ENCODE results near the gene SYCP2L. TPM values are rescaled to one million over a fixed set of nuclear protein-coding genes. Genes with fewer than 3 reads are reported as not detected.
"Not testable (repeated sequence)": the region's sequence is repeated elsewhere in the genome, so short reads cannot be mapped to it uniquely, and the experiment has no call there.

SYCP2L gene
- total RNA-seq, 1 donor from 2014 or later = 0.32 TPM

DNA sequence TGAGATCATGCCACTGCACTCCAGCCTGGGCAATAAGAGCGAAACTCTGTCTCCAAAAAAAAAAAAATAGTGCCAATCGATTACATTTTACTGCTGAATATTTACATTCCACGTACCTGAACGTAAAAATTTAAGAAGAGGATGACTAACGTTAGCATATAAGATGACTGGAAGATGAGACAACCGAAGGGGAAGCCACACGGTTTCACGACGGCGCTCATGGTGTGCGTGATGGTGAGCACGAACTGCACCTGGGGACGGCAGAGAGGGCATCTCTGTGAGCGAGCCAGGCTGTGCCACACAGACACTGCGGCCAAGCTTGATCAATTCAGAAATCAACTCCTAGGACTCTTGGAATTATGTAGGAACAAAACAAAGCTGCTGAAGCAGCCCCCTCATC, 102.7 kb downstream of the SYCP2L start:
- no peaks in the 10 kb centered on the region for H3K4me1 ChIP-seq
- intact Hi-C loops (cut with DNase I) = no loop called here
- DNase-seq (ENCODE audit: low spot score in 2 of 2) = no peak

DNA sequence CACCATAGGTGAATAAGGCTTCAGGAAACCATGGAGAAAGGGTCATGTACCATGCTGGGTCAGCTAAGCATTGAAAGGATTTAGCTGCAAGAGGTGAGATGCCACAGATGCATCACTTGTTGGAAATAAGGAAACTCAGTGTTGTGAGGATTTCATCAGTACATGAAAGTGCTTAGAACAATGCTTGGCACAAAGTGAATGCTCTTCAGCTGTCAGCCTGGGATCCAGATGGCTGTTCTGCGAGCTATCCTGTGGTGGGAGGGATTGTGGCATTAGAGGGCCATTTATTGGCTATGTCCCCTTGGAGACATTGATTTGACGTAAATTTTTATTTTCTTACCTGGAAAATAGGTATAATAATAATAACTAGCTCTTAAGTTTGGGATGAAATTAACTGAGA, 104.3 kb downstream of the SYCP2L start:
- DNase-seq (ENCODE audit: low spot score in 2 of 2) = no peak
- Histone ChIP-seq H3K4me1 (no peaks in the 10 kb centered on the region), H3K27ac (no peak overlapping the region), H3K4me3 (no peak overlapping the region), H3K27me3 (no peaks in the 10 kb centered on the region), H3K9me3 (no peaks in the 10 kb centered on the region), H3K36me3 (no peaks in the 10 kb centered on the region)
- intact Hi-C loops (cut with DNase I) = no loop called here
- TF ChIP-seq, protein P1, sequence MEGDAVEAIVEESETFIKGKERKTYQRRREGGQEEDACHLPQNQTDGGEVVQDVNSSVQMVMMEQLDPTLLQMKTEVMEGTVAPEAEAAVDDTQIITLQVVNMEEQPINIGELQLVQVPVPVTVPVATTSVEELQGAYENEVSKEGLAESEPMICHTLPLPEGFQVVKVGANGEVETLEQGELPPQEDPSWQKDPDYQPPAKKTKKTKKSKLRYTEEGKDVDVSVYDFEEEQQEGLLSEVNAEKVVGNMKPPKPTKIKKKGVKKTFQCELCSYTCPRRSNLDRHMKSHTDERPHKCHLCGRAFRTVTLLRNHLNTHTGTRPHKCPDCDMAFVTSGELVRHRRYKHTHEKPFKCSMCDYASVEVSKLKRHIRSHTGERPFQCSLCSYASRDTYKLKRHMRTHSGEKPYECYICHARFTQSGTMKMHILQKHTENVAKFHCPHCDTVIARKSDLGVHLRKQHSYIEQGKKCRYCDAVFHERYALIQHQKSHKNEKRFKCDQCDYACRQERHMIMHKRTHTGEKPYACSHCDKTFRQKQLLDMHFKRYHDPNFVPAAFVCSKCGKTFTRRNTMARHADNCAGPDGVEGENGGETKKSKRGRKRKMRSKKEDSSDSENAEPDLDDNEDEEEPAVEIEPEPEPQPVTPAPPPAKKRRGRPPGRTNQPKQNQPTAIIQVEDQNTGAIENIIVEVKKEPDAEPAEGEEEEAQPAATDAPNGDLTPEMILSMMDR (IDR thresholded peaks at IDR 0.05) = no peak

More for the DNA sequence above, 102.7 kb downstream of the SYCP2L start:
- Histone ChIP-seq H3K36me3 (no peaks in the 10 kb centered on the region), H3K27me3 (no peaks in the 10 kb centered on the region), H3K9me3 (no peaks in the 10 kb centered on the region), H3K4me3 (no peak overlapping the region), H3K27ac (no peak overlapping the region)
- TF ChIP-seq, protein P1 (IDR thresholded peaks at IDR 0.05) = no peak

DNA sequence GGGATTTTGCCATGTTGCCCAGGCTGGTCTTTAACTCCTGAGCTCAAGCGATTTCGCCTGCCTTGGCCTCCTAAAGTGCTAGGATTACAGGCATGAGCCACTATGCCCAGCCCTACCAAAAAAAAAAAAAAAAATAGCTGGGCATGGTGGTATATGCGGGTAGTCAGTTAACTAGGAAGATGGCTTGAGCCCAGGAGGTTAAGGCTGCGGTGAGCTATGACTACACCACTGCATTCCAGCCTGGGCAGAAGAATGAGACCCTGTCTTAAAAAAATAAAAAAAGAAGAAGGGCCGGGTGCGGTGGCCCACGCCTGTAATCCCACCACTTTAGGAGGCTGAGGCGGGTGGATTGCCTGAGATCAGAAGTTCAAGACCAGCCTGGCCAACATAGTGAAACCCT, 107.0 kb downstream of the SYCP2L start:
- Histone ChIP-seq H3K27me3 (no peaks in the 10 kb centered on the region), H3K4me1 (no peaks in the 10 kb centered on the region), H3K4me3 (no peak overlapping the region), H3K27ac (no peak overlapping the region), H3K36me3 (no peaks in the 10 kb centered on the region), H3K9me3 (no peaks in the 10 kb centered on the region)
- DNase-seq (ENCODE audit: low spot score in 2 of 2) = no peak
- TF ChIP-seq, protein P1 (IDR thresholded peaks at IDR 0.05) = no peak
- intact Hi-C loops (cut with DNase I) = no loop called here

DNA sequence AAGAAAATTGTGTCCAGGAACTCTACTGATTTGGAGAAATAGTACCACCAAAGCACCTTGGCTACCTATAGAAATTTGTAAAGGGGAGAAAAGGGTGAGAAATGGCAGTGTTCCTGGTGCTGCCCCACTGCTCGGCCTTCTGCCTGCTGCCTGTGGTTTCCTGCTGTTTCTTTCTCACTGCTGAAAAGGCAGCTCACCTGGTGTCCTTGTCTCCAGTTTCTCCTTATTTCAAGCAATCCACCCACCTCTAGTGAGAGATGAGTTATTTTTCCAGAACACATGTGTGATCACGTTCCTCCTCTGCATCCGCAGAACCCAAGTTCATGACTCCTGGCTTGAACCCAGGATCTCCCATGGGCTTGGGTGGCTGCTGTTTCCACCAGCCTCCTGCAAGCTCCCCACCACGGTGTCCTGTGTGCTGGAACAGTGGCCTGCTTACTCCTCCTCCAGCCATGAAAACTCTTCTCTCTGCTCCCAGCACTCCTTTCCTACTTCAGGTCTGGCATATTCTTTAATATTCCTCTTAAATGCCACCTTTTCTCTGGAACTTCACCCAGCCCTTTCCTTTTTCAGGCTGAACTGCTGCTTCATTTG, 108.4 kb downstream of the SYCP2L start:
- TF ChIP-seq, protein P1 (IDR thresholded peaks at IDR 0.05) = no peak
- Histone ChIP-seq H3K27ac (no peak overlapping the region), H3K9me3 (no peaks in the 10 kb centered on the region), H3K4me1 (no peaks in the 10 kb centered on the region), H3K27me3 (no peaks in the 10 kb centered on the region), H3K4me3 (no peak overlapping the region), H3K36me3 (no peaks in the 10 kb centered on the region)
- intact Hi-C loops (cut with DNase I) = no loop called here
- DNase-seq (ENCODE audit: low spot score in 2 of 2) = no peak

DNA sequence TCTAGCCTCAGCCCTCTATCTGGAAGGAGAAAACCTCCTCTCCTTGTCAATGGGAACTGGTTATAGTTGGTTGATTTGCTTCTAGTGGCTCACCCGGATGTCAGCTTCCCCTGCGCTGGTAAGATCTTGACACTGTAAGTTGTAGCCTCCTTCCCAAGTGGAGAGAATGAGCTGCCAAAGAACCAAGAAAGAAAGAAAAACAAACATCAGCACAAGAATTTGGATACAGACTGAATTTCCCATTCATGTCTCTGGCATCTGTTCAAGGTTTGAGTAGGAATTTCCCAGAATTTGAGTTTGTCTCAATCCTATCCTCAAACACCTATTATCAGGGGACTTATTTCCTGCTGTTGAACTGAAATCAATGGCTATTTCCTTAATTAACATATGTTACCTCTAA, 113.1 kb downstream of the SYCP2L start:
- H3K27ac ChIP-seq = no peak overlapping the region
- intact Hi-C loops (cut with DNase I) = no loop called here
- no peaks in the 10 kb centered on the region for H3K9me3 ChIP-seq
- DNase-seq (ENCODE audit: low spot score in 2 of 2) = no peak
- no peak overlapping the region for H3K4me3 ChIP-seq
- H3K27me3 ChIP-seq = no peaks in the 10 kb centered on the region
- no peaks in the 10 kb centered on the region for H3K36me3 ChIP-seq
- TF ChIP-seq, protein P1 (IDR thresholded peaks at IDR 0.05) = no peak
- no peaks in the 10 kb centered on the region for H3K4me1 ChIP-seq

DNA sequence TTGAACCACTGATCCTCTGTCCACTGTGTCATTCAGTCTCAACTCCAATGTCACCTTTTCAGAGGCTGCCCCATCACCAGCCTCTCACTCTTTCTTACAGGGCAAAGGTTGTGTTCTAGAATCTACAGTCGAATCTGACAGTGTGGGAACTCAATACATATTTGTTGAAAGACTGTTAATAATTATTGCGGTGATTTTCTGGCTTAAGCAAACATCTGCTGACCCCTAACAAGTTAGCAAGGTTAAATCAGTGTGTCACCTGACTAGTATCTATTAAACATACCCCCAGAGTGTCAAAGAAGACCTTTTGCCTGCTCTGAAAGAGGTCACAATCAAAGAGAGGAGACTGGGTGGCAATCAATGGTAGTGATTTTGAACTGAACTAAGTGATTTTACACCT, 115.3 kb downstream of the SYCP2L start:
- intact Hi-C loops (cut with DNase I) = no loop called here
- H3K4me3 ChIP-seq = no peak overlapping the region
- no peaks in the 10 kb centered on the region for H3K4me1 ChIP-seq
- H3K36me3 ChIP-seq = no peaks in the 10 kb centered on the region
- TF ChIP-seq, protein P1 (IDR thresholded peaks at IDR 0.05) = no peak
- H3K9me3 ChIP-seq = no peaks in the 10 kb centered on the region
- no peaks in the 10 kb centered on the region for H3K27me3 ChIP-seq
- no peak for DNase-seq (ENCODE audit: low spot score in 2 of 2)
- H3K27ac ChIP-seq = no peak overlapping the region

DNA sequence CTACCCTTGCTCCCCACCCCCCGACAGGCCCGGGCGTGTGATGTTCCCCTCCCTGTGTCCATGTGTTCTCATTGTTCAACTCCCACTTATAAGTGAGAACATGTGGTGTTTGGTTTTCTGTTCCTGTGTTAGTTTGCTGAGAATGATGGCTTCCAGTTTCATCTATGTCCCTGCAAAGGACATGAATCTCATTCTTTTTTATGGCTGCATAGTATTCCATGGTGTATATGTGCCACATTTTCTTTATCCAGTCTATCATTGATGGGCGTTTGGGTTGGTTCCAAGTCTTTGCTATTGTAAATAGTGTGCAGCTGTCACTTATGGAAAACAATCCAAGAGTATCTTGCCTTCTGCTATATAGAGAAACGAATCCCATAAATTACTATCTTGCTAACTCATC, 116.4 kb downstream of the SYCP2L start:
- intact Hi-C loops (cut with DNase I); H3K9me3 ChIP-seq; H3K4me3 ChIP-seq; DNase-seq (ENCODE audit: low spot score in 2 of 2); H3K4me1 ChIP-seq; H3K36me3 ChIP-seq; H3K27ac ChIP-seq; H3K27me3 ChIP-seq: not testable (repeated sequence)

All from ascending aorta (tissue), 2 donors.